Effector memory CD4-positive, alpha-beta T cell (primary cell): Measurements from ENCODE around the gene CDK4.

Experiments
- DNase-seq, 3 donors: peaks; one replicate each; pipeline ENCODE4 v3.0.0-alpha.2; 2020
- H3K27ac ChIP-seq: 2 replicates; pipeline ENCODE4 v1.7.0; 2013; ENCODE audit warnings: mild to moderate bottlenecking, low read length, moderate library complexity; ENCODE audit not compliant: insufficient read depth, poor library complexity, severe bottlenecking
- H3K27me3 ChIP-seq: replicated peaks from 2 replicates; pipeline ENCODE4 v1.7.0; 2013; ENCODE audit warnings: mild to moderate bottlenecking, low read length; ENCODE audit not compliant: insufficient read depth, control insufficient read depth, poor library complexity, severe bottlenecking
- H3K36me3 ChIP-seq: 2 replicates; pipeline ENCODE4 v1.7.0; 2013; ENCODE audit warnings: mild to moderate bottlenecking, low read length, moderate library complexity; ENCODE audit not compliant: control insufficient read depth, insufficient read depth
- H3K4me1 ChIP-seq: 2 replicates; pipeline ENCODE4 v1.7.0; 2013; ENCODE audit warnings: low read length, mild to moderate bottlenecking; ENCODE audit not compliant: control insufficient read depth, insufficient read depth, poor library complexity, severe bottlenecking
- H3K4me3 ChIP-seq: 2 replicates; pipeline ENCODE4 v1.7.0; 2013; ENCODE audit warnings: low read length, low read depth, mild to moderate bottlenecking; ENCODE audit not compliant: insufficient read depth, poor library complexity, severe bottlenecking
- H3K9me3 ChIP-seq: 2 replicates; pipeline ENCODE4 v1.7.0; 2013; ENCODE audit warnings: mild to moderate bottlenecking, low read length, moderate library complexity; ENCODE audit not compliant: control insufficient read depth

The CDK4 gene

GRCh38 chr12:57756406-57757341, 4.6 kb upstream of the CDK4 start:
- peak overlapping the region; percentile 80 for H3K27ac ChIP-seq
- DNase-seq = peak; percentile 36 to 53 (median 46)
- H3K9me3 ChIP-seq = no peaks in the 10 kb centered on the region
- H3K27me3 ChIP-seq = no peaks in the 10 kb centered on the region
- peak overlapping the region; percentile 54 for H3K4me3 ChIP-seq
- peaks cover 16% of the 10 kb centered on the region for H3K36me3 ChIP-seq
- H3K4me1 ChIP-seq = peaks cover 32% of the 10 kb centered on the region

DNA sequence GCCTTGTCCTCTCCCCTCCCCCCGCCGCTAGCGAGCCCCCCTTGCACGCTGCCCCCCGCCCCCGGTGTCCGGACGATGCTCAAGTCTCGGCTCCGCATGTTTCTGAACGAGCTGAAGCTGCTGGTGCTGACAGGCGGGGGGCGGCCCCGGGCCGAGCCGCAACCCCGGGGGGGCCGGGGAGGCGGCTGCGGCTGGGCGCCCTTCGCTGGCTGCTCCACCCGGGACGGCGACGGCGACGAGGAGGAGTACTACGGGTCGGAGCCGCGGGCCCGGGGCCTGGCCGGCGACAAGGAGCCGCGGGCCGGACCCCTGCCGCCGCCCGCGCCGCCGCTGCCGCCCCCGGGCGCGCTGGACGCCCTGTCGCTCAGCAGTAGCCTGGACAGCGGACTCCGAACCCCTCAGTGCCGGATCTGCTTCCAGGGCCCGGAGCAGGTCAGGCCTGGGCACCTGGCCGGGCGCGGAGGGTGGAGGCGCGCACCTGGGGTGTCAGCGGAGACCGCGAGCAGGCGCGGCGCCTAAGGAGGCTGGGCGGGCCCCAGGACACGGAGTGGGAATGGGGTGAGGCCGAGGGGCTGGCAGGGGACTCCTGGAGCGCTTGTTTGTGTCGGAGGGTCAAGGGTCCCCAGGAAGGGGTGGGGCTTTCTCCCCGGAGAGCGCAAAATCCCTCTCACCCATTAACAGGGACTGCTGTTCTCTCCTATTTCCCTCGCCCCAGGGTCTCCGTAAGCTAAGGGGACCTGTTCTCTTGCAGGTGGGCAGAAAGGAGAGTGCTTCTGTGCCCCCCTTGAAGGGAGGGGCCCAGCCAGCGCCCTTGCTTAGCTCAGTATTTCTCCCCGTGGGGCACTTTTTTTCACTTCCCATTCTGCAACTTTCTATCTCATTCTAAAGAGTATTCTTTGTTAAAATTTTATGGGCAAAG, 3.6 kb upstream of the CDK4 start:
- peak in 2 of 3 donors; percentile 35 to 39 for DNase-seq
- Histone ChIP-seq H3K27ac (peak overlapping the region; percentile 80), H3K27me3 (no peaks in the 10 kb centered on the region), H3K4me3 (peak overlapping the region; percentile 54), H3K9me3 (no peaks in the 10 kb centered on the region), H3K4me1 (peaks cover 41% of the 10 kb centered on the region), H3K36me3 (peaks cover 16% of the 10 kb centered on the region)

- no peak for DNase-seq
- peak overlapping the region; percentile 80 for H3K27ac ChIP-seq
- H3K4me3 ChIP-seq = peak overlapping the region; percentile 54
- H3K27me3 ChIP-seq = no peaks in the 10 kb centered on the region
- peaks cover 41% of the 10 kb centered on the region for H3K4me1 ChIP-seq
- H3K36me3 ChIP-seq = peaks cover 21% of the 10 kb centered on the region
- no peaks in the 10 kb centered on the region for H3K9me3 ChIP-seq
Measured at GRCh38 chr12:57755194-57755453, 3.0 kb upstream of the CDK4 start.

DNA sequence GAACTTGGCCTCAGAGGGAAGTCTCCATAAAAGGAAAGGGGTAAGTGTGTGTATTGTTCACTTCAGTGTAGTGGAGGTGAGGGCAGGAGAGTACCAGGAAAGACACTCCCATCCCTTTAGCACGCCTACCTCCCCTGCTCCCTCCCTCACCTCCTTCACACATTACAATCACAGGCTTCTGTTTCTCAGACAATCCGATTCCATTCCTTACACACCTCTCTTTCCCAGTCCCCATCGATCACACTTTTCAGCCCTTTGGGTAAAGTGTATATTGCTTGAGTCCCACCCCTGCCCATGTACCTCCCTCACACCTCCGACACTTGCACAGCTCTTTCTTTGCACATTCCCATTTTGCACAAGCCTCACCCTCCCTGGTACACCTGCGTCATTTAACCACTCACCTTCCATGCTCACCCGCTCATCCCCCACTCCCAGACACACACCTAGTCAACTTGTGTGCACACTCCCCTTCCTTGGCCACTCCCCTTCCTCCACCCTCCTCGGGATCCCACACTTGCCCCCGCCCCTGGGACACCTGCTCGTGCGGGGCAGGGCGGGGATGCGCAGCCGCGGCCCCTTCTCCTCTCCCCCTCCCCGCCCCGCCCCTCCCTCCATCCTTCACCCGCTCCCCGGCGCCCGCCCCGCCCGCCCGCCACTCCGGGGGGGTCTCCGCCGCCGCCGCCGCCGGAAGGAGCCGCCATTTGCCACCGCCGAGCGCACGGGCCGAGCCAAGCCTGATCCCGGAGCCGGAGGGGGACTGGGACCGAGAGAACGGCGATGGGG, 2.5 kb upstream of the CDK4 start, which contains the start of gene MARCHF9:
Gene MARCHF9 (plus strand): TSS at position 693 of the 783 bp plus-strand sequence. CDS start 426 bp downstream, outside the sequence.
- H3K36me3 ChIP-seq = peaks cover 23% of the 10 kb centered on the region
- peak within 1 kb of the TSS; percentile 80 for H3K27ac ChIP-seq
- peaks cover 41% of the 10 kb centered on the region for H3K4me1 ChIP-seq
- H3K9me3 ChIP-seq = no peaks in the 10 kb centered on the region
- peak within 1 kb of the TSS; percentile 54 for H3K4me3 ChIP-seq
- H3K27me3 ChIP-seq = no peaks in the 10 kb centered on the region
- peak; percentile 79 to 85 (median 84) for DNase-seq

- Histone ChIP-seq H3K27me3 (no peaks in the 10 kb centered on the region), H3K36me3 (peaks cover 27% of the 10 kb centered on the region), H3K4me3 (no peak overlapping the region), H3K4me1 (peaks cover 41% of the 10 kb centered on the region), H3K27ac (peak overlapping the region; percentile 80), H3K9me3 (no peaks in the 10 kb centered on the region)
- DNase-seq = no peak
Measured at GRCh38 chr12:57753756-57754337, 1.7 kb upstream of the CDK4 start.

DNA sequence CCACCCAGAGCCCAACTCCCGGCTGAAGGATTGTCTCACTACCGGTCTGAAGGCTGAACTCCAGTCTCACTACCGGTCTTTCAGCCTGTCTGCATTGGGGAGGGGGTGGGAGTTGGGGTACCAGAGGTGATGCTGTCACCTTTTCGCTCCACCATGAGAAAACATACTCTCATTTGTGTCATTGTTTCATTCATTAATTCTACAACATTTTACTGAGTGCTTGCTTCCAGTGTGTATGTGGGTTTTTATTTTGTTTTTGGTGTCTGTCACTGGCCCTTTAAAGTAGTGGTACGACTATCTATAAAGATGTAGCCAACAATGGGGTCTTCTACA, 524 bp upstream of the CDK4 start:
- no peaks in the 10 kb centered on the region for H3K9me3 ChIP-seq
- no peaks in the 10 kb centered on the region for H3K27me3 ChIP-seq
- peaks cover 41% of the 10 kb centered on the region for H3K4me1 ChIP-seq
- peak overlapping the region; percentile 3 for H3K4me3 ChIP-seq
- peak overlapping the region; percentile 80 for H3K27ac ChIP-seq
- peaks cover 16% of the 10 kb centered on the region for H3K36me3 ChIP-seq
- no peak for DNase-seq

DNA sequence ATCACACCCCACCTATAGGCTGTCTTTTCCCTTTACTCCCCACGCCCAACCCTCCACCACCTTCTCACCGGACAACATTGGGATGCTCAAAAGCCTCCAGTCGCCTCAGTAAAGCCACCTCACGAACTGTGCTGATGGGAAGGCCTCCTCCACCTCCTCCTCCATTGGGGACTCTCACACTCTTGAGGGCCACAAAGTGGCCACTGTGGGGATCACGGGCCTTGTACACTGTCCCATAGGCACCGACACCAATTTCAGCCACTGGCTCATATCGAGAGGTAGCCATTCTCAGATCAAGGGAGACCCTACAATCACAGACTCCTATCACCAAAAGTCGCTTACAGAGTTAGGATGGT, 700 bp downstream of the CDK4 start:
- Histone ChIP-seq H3K9me3 (no peaks in the 10 kb centered on the region), H3K4me3 (peak overlapping the region; percentile 60), H3K27me3 (no peaks in the 10 kb centered on the region), H3K27ac (peak overlapping the region; percentile 79), H3K4me1 (peaks cover 33% of the 10 kb centered on the region), H3K36me3 (peaks cover 26% of the 10 kb centered on the region)
- no peak for DNase-seq

GRCh38 chr12:57750561-57751431, 1.3 kb downstream of the CDK4 start:
- no peak for DNase-seq
- H3K4me1 ChIP-seq = peaks cover 27% of the 10 kb centered on the region
- H3K27me3 ChIP-seq = no peaks in the 10 kb centered on the region
- no peaks in the 10 kb centered on the region for H3K9me3 ChIP-seq
- peaks cover 26% of the 10 kb centered on the region for H3K36me3 ChIP-seq
- H3K4me3 ChIP-seq = no peak overlapping the region
- H3K27ac ChIP-seq = peak overlapping the region; percentile 79

DNA sequence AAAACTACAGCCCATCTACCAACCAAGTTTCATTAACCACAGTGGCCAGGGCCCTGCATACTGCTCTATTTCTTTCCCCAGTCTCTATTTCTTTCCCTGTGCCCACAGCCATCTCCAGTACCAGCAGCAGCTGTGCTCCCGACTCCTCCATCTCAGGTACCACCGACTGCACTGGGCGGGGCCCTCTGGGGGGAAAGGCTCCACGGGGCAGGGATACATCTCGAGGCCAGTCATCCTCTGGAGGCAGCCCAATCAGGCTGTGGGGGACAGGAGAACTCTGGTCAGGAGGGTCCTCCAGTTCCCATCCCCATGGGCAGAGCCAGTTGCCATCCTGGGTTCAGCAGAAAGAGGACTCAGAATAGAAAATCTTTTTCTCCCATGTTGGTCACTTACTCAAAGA, 3.0 kb downstream of the CDK4 start:
- Histone ChIP-seq H3K36me3 (peaks cover 26% of the 10 kb centered on the region), H3K27me3 (no peaks in the 10 kb centered on the region), H3K4me1 (peaks cover 28% of the 10 kb centered on the region), H3K27ac (no peak overlapping the region), H3K9me3 (no peaks in the 10 kb centered on the region), H3K4me3 (no peak overlapping the region)
- DNase-seq = no peak
